HG02943 (cell line): ENCODE measurements around the gene CRIP3.
"Not testable (repeated sequence)": the region's sequence is repeated elsewhere in the genome, so short reads cannot be mapped to it uniquely, and the experiment has no call there.

ENCODE experiments used
- ATAC-seq: cut with Tn5 transposase; IDR thresholded peaks from one replicate; pipeline ENCODE4 v1.9.1; 2021; ENCODE audit warnings: mild to moderate bottlenecking, low read depth, moderate library complexity; ENCODE audit not compliant: unreplicated experiment

The CRIP3 gene

DNA sequence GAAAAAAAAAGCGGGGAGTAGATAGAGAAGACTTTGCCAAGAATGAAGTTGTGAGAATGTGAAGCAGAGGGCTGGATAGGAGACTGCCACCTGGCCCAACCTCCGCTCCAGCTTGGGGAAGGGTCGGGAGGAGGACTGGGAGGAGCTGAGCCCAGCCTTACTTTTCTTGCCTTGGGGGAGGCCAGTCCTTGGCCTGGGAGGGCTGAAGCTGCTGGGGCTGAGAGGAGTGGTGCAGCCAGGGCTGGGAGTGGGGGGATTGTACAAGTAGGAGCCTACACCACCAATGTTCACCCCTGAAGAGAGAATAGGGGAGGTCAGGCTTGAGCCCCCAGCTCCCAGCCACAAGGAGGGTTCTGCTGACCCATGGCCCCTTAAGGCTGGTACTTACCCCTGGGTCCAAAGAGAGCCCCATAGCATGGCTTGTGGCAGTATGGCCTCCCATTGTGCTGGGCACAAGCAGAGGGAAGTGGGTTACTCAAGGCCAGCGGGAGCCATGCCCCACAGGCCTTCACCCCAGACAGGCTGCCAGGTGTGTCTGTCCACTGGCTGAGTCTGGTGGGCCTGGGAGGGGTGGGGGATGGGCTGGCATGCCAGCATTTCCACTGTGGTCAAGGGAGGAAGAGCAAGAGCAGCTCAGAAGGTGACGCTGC is 1.1 kb downstream of the CRIP3 start:
- ATAC-seq: no peak

DNA sequence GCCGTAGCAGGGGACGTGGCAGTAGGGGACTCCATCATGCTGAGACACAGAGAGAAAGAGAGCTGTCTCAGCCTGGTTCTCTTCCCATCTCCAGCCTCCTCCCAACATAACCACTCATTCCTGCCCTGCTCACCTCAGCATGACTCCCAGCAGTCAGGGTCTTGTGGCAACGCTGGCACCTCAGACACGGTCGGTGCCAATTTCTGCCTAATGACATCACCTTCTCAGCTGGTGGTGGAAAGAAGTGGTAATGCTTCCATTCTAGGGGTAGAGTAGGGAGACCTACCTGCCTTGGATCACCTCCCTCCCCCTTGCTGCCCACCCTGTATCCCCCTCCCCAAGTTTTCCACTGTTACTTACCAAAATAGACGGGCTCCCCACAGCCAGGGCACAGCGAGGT is 2.5 kb downstream of the CRIP3 start:
- no peak for ATAC-seq

DNA sequence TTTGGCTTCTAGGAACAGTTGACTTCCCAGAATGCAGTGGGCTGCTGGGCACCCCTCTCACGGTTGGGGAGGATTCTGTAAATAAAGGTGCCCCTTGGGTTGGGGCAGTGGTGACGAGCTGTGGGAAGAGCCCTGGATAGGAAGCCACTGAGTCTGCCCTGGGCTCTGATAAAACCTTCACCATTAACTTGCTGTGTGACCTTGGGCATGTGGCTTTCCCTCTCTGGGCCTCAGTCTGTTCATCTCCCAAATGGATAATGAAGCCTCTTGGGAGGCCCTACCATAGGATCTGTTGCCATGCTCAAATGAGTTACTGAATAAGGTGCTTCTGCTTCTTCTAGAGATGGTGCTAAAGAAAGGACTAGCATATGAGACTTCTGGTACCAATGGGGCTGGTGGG is 3.7 kb downstream of the CRIP3 start:
- no peak for ATAC-seq

DNA sequence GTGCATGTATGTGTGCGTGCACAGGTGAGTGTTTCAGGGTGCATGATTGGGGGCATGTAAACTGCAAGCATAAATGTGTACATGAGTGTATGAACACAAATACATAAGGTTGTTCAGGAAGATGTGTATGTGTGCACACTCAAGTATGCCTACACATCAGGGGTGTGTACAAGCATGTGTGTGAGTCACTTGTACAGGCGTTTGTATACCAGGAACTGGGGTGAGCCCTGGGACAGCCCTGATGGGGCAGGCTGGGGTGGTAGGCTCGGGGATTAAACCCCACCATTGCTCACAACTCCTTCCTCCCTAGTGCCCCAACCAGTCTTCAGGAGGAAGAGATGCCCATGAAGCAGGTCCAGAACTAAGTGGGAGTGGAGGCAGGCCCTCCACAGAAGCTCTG is 4.3 kb downstream of the CRIP3 start:
- ATAC-seq: no peak

DNA sequence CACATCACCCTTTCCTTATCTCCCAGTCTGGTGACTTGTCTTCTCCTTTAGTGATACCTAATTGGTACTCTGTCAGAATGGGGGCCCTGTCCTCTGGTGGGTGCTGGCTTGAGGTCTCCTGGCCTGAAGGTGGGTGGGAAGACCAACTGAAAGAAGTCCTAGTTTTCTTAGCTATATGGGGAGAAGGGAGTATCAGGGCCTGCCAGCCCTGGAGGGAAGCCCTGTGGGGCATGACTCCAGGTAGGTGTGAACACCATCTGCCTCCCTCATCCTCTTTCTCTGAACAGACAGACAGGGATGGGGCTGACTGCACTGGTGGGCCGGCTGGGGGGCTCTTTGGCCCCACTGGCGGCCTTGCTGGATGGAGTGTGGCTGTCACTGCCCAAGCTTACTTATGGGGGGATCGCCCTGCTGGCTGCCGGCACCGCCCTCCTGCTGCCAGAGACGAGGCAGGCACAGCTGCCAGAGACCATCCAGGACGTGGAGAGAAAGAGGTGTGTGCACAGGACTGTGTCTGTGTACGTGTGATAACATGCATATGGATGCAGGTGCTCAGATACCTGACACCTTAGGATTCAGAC is 4.8 kb downstream of the CRIP3 start:
- ATAC-seq: no peak

DNA sequence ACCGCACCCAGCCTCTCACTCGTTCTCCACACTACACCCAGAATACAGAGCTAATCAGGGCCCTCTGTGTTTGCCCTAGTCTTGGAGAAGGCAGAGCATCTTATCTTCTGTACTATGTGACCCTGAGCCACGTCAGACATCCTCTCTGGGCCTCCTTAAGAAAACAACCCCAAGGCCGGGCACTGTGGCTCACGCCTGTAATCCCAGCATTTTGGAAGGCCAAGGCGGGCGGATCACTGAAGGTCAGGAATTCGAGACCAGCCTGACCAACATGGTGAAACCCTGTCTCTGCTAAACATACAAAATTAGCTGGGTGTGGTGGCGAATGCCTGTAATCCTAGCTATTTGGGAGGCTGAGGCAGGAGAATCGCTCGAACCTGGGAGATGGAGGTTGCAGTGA is 5.6 kb downstream of the CRIP3 start:
- not testable (repeated sequence) for ATAC-seq

DNA sequence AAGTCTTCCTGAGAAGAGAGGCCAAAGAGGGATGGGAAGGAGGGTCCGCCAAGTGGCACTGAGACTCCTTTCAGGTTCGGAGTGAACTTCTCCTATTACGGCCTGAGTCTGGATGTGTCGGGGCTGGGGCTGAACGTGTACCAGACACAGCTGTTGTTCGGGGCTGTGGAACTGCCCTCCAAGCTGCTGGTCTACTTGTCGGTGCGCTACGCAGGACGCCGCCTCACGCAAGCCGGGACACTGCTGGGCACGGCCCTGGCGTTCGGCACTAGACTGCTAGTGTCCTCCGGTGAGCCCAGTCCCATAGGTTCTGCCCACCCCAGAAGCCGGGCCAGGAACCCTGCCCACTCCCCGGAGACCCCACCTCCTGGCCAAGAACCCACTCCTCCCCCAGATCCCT is 6.5 kb downstream of the CRIP3 start:
- no peak for ATAC-seq

DNA sequence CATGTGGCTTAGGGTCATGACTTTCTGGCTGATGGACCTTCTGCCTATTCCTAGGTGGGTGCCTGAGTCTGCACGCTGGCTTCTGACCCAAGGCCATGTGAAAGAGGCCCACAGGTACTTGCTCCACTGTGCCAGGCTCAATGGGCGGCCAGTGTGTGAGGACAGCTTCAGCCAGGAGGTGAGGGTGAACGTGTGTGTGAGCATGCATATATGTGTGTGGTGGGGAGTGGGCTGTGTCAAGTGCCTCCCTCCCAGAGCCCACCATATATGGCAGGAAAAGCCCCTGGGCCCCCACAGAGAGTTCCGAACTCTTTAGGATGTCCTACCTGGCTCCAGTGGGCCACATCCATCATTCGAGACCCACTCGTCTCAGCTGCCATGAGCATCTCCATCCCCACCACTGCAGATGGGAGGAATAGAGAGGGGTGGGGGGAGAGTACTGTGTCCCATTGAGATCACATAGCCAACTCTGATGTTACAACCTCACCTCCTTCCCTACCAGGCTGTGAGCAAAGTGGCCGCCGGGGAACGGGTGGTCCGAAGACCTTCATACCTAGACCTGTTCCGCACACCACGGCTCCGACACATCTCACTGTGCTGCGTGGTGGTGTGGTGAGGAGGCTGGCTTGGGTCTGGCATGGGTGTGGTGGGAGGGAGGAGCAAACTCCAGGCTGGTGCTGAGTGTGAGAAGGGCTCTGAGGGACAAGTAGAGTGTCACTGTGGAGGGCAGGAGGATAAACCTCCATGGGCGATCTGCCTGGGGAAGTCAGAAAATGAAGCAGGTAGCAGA is 7.3 kb downstream of the CRIP3 start:
- ATAC-seq: no peak

DNA sequence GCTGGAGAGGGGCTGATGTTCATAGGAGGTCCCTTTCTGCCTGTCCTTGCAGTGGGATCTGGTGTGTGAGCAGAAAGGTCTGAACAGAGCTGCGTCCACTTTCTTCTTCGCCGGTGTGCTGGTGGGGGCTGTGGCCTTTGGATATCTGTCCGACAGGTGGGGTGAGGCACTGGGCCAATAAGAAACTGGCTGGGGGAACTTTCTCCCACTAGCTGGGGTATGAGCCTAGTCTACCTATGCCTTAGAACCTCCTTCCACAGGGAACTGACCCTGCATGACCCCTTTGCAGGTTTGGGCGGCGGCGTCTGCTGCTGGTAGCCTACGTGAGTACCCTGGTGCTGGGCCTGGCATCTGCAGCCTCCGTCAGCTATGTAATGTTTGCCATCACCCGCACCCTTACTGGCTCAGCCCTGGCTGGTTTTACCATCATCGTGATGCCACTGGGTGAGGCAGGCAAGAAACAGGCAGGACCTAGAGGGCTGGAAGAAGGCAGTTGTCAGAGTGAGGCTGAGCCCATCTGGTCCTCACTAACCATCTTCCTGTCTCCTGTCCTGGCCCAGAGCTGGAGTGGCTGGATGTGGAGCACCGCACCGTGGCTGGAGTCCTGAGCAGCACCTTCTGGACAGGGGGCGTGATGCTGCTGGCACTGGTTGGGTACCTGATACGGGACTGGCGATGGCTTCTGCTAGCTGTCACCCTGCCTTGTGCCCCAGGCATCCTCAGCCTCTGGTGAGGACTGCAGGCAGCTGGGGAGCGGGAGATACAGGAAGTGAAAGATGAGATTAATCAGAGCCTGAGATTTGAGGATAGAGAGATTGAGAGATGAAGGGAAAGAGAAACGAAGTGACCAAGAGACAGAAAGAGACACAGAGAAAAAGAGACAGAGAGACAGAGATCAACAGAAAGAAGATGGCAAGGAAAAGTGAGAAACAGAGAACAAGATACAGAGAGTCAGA is 9.0 kb downstream of the CRIP3 start:
- no peak for ATAC-seq

DNA sequence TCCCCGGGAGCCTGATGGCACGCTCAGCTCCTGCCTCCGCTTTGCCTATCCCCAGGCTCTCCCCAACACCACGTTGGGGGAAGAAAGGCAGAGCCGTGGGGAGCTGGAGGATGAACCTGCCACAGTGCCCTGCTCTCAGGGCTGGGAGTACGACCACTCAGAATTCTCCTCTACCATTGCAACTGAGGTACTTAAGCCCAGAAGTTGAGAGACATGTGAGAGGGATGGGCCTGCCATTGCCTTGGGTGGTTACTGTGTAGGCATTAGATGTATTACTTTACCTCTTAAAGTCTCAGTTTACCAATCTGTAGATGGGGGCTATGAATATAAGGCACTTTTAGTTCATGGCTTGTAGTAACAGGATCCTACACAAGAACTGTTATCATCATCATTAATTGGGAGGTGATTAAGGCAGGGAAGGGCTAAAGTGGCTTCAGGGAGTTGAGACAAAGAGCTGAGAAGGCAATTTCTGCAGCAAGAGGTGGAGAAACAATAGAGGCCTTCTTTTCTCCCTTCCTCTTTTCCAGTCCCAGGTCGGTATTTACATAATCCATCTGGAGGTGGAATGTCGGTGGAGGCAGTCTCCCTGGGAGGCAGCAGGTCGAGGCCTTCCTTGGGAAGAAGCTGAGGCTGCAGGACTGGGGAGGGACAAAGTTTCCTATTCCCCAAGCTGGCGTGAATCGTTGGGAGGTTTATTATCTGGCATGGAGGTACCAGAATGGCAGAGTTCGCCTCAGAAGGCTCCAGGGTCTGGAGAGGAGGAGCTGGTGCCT is 9.9 kb downstream of the CRIP3 start:
- ATAC-seq: no peak

DNA sequence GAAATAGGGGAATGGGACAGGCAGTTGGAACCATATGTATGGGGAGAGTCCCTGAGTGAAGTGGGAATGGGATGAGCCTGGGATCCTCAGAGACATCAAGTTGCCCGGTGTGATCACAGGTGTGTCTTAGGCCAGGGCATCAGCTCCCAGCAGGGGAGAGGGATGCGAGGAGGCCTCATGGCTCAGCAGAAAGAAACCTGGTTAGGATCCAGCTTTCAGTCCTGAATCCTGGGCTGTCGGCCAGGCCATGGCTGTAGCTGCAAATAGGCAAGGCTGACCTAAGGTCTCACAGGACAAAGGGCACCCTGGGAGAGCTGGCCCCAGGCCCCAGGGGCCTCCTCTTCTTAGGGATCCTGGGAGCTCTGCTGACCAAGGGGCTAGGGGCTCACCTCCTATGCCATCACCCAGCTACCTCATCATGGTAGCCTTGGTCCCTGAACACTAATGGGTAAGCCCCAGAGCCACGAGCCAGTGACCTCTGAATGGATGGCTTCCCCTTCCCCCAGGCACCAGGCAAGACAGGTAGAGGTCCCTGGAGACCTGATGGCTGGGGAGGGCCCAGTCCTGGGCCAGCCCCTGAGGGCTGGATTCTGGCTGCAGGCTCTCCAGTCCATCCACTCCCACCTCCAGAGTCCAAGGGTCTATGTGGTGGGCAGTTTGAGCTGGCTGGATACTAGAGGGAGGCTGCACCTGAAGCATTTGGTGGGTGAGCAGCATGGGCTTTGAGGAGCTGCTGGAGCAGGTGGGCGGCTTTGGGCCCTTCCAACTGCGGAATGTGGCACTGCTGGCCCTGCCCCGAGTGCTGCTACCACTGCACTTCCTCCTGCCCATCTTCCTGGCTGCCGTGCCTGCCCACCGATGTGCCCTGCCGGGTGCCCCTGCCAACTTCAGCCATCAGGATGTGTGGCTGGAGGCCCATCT is 10.7 kb downstream of the CRIP3 start, which contains the start of gene SLC22A7:
Gene SLC22A7 (plus strand): TSS at position 617 of the 921 bp plus-strand sequence. CDS start 99 bp downstream, at position 716.
- ATAC-seq: no peak

DNA sequence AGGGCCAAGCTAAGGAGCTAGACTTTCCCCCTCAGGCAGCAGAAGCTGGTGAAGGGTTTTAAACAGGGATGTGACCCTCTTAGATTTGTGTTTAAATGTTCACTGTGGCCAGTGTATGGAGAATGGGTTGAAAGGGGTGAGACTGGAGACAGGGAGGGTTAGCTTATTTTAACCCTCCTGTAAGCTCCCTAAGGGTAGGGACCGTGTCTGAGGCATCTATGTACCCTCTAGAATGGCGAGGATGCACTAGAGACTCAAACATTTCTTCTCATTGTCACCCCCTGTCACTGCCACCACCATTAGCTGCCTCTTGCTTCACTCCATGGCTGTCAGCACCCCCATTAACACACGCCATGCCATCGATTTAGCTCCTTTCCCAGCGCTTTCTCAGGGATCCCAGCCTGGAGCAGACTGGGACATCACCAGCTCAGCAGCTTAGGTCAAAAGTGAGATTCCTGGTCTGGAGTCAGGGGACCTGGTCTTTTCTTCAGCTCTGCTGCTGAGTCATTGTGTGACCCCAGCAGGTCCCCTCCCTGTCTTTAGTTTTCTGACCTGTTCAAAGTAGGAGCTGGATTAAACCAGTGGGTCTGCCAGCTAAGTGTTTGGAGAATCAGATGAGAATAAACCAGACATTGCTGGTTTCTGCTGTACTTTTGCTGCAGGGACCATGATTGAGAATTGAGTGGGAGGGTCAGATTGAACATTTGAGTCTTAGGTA is 11.7 kb downstream of the CRIP3 start:
- no peak for ATAC-seq

DNA sequence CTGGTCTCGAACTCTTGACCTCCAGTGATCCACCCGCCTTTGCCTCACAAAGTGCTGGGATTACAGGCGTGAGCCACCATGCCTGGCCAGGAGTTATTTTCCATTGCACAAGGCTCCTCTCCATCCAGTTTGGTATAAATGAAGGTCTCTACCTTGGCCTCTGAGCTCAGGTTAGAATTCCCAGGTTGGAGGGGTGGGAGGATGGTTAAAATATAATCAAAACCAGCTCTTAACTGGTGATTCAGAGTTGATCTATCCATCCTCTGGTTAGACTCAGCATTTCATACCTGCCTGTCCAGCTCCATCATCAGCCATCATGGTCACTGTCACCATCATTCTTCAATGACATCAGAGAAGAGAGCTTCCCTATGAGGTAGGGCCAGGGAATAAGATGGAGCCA is 13.2 kb downstream of the CRIP3 start:
- ATAC-seq: no peak

DNA sequence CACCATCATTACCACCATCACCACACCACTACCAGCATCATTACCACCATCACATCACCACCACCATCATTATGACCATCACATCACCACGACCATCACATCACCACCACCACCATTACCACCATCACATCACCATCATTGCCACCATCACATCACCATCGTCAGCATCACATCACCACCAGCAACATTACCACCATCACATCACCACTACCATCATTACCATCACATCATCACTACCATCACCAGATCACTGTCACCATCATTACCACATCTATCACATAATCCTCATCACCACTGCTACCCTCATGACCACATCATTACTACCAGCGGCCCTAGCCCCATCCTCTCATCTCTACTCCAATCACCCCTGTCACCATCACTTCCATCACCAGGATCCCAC is 14.1 kb downstream of the CRIP3 start:
- ATAC-seq: no peak

DNA sequence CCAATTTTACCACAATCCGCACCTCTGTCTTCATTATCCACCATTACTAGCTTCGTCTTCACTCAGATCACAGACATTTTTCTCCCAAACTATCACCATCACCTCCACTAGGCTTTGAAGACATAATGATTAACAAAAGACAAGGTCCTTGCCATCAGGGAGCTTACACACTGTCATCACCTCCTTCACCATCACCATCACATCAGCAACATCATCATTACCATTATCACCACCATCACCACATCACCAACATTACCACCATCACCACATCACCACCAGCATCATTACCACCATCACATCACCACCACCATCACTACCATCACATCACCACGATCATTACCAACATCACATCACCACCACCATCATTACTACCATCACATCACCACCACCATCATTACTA is 14.9 kb downstream of the CRIP3 start:
- no peak for ATAC-seq

DNA sequence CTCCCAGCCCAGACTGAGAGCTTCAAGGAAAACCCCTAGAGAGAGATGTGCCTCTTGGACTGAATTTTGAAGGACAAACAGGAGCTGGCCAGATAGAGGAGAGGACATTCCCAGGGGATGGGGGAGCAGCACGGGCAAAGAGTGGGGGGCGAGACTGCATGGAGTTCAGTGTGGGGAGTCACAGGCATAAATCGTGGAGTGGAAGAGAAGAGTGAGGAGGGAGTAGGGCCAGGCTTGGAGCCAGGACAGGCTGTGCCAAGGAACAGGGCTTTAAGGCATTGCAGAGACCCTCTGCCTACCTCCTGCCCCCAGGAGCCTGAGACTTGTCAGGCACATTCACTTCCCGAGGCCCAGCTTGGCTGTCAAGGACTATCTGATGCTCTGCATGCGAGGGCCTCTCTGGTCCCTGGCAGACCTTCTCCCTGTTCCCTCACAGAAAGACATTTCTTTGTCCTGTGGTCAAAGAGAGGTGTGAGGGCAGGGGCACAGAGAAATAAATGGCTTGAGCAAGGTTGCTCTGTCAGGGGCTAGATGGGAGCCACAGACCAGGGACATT is 15.8 kb downstream of the CRIP3 start:
- ATAC-seq: no peak

DNA sequence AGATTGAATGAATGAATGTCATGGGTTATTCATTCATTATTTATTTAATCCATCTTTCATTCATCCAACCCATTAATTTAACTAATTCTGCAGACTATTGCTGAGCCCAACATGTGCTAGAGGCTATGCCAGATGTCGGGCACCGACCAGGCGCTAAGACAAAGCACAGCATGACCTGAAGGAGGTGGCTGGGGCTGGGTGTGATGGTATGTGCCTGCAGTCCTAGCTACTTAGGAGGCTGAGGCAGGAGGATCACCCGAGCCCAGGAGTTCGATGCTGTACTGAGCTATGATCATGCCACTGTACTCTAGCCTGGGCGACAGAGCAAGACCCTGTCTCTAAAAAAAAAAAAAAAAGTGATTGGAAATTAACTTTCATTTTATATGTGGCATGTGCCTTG is 16.3 kb downstream of the CRIP3 start:
- ATAC-seq: no peak

DNA sequence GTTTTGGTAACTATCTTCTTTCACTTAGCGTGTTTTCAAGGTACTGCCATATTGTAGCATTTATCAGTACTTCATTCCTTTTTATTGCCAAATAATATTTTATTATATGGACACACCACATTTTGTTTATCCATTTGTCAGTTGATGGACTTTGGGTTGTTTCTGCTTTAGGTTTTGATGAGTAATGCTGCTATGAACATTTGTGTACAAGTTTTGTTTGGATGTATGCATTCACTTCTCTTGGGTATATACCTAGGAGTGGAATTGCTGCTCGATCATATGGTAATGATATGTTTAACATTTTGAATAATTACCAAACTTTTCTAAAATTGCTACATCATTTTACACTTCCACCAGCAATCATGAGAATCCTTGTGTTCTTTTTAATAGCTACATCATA is 16.9 kb downstream of the CRIP3 start:
- no peak for ATAC-seq
